ENCODE results near the gene LRP1B. TPM values are rescaled to one million over a fixed set of nuclear protein-coding genes. Genes with fewer than 3 reads are reported as not detected.

The LRP1B gene
- total RNA-seq, 1 donor from 2014 or later, result 8.8 TPM

- Histone ChIP-seq H3K4me1 (no peaks in the 10 kb centered on the region), H3K36me3 (no peaks in the 10 kb centered on the region), H3K9me3 (no peaks in the 10 kb centered on the region), H3K27me3 (no peaks in the 10 kb centered on the region), H3K4me3 (no peak overlapping the region), H3K27ac (no peak overlapping the region)
- intact Hi-C loops (cut with DNase I), result no loop called here
- TF ChIP-seq, protein P1, sequence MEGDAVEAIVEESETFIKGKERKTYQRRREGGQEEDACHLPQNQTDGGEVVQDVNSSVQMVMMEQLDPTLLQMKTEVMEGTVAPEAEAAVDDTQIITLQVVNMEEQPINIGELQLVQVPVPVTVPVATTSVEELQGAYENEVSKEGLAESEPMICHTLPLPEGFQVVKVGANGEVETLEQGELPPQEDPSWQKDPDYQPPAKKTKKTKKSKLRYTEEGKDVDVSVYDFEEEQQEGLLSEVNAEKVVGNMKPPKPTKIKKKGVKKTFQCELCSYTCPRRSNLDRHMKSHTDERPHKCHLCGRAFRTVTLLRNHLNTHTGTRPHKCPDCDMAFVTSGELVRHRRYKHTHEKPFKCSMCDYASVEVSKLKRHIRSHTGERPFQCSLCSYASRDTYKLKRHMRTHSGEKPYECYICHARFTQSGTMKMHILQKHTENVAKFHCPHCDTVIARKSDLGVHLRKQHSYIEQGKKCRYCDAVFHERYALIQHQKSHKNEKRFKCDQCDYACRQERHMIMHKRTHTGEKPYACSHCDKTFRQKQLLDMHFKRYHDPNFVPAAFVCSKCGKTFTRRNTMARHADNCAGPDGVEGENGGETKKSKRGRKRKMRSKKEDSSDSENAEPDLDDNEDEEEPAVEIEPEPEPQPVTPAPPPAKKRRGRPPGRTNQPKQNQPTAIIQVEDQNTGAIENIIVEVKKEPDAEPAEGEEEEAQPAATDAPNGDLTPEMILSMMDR (IDR thresholded peaks at IDR 0.05), result no peak
- no peak for TF ChIP-seq POLR2A (IDR thresholded peaks at IDR 0.05)
- no peak for TF ChIP-seq POLR2AphosphoS5 (IDR thresholded peaks at IDR 0.05; ENCODE audit: insufficient read depth in 1 of 2, low read depth in 1 of 2)
- DNase-seq (ENCODE audit: extremely low spot score in 2 of 2), result no peak
Observed at GRCh38 chr2:141490886-141491285, 639.9 kb downstream of the LRP1B start.

DNA sequence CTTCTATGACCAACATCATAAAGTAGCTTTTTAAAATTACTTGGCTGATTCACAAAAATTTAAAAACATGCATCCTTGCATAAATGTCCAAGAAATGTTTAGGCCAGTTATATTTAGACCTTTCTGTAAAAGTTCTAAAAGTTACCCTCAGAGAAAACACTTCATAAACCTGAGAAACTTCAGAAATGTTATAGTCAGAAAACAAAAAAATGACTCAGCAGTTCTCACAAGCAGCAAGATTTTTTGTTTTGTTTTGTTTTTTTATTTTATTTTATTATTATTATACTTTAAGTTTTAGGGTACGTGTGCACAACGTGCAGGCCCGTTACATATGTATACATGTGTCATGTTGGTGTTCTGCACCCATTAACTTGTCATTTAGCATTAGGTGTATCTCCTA is 648.1 kb downstream of the LRP1B start:
- DNase-seq (ENCODE audit: extremely low spot score in 2 of 2), result no peak
- Histone ChIP-seq H3K36me3 (no peaks in the 10 kb centered on the region), H3K27me3 (no peaks in the 10 kb centered on the region), H3K27ac (no peak overlapping the region), H3K9me3 (no peaks in the 10 kb centered on the region), H3K4me1 (no peaks in the 10 kb centered on the region), H3K4me3 (no peak overlapping the region)
- TF ChIP-seq POLR2A (IDR thresholded peaks at IDR 0.05) (no peak), POLR2AphosphoS5 (IDR thresholded peaks at IDR 0.05; ENCODE audit: insufficient read depth in 1 of 2, low read depth in 1 of 2) (no peak)
- TF ChIP-seq, protein P1 (IDR thresholded peaks at IDR 0.05), result no peak
- intact Hi-C loops (cut with DNase I), result no loop called here

- Histone ChIP-seq H3K4me3 (no peak overlapping the region), H3K36me3 (no peaks in the 10 kb centered on the region), H3K4me1 (no peaks in the 10 kb centered on the region), H3K27me3 (no peaks in the 10 kb centered on the region), H3K9me3 (no peaks in the 10 kb centered on the region), H3K27ac (no peak overlapping the region)
- intact Hi-C loops (cut with DNase I), result no loop called here
- no peak for DNase-seq (ENCODE audit: extremely low spot score in 2 of 2)
- no peak for TF ChIP-seq POLR2A (IDR thresholded peaks at IDR 0.05)
- TF ChIP-seq, protein P1 (IDR thresholded peaks at IDR 0.05), result no peak
- TF ChIP-seq POLR2AphosphoS5 (IDR thresholded peaks at IDR 0.05; ENCODE audit: insufficient read depth in 1 of 2, low read depth in 1 of 2), result no peak
Observed at GRCh38 chr2:141475801-141476200, 655.0 kb downstream of the LRP1B start.

- no peak overlapping the region for H3K27ac ChIP-seq
- no peak overlapping the region for H3K4me3 ChIP-seq
- intact Hi-C loops (cut with DNase I), result loop anchor here (5.0 kb wide), 1 partner anchor 1259 kb away; no protein-coding TSS in a partner anchor
- TF ChIP-seq, protein P1 (IDR thresholded peaks at IDR 0.05), result no peak
- TF ChIP-seq POLR2AphosphoS5 (IDR thresholded peaks at IDR 0.05; ENCODE audit: insufficient read depth in 1 of 2, low read depth in 1 of 2), result peak in 1 of 2 donors; percentile 22
- no peaks in the 10 kb centered on the region for H3K27me3 ChIP-seq
- H3K9me3 ChIP-seq, result no peaks in the 10 kb centered on the region
- no peaks in the 10 kb centered on the region for H3K4me1 ChIP-seq
- DNase-seq (ENCODE audit: extremely low spot score in 2 of 2), result no peak
- H3K36me3 ChIP-seq, result no peaks in the 10 kb centered on the region
Observed at GRCh38 chr2:141468761-141469160, 662.1 kb downstream of the LRP1B start.

GRCh38 chr2:141467331-141467730 is 663.5 kb downstream of the LRP1B start:
- Histone ChIP-seq H3K4me3 (no peak overlapping the region), H3K36me3 (no peaks in the 10 kb centered on the region), H3K9me3 (no peaks in the 10 kb centered on the region), H3K27me3 (no peaks in the 10 kb centered on the region), H3K4me1 (no peaks in the 10 kb centered on the region), H3K27ac (no peak overlapping the region)
- intact Hi-C loops (cut with DNase I), result loop anchor here (5.0 kb wide), 1 partner anchor 1260 kb away; no protein-coding TSS in a partner anchor
- DNase-seq (ENCODE audit: extremely low spot score in 2 of 2), result no peak
- no peak for TF ChIP-seq POLR2A (IDR thresholded peaks at IDR 0.05)
- TF ChIP-seq, protein P1 (IDR thresholded peaks at IDR 0.05), result no peak

Data from vagina (tissue), 2 donors.